Measurements from ENCODE around the gene IHH. TPM values are rescaled to one million over a fixed set of nuclear protein-coding genes. Genes with fewer than 3 reads are reported as not detected.

The IHH gene
- total and polyA plus RNA-seq, 3 donors from 2014 or later: 0.19 to 1.1 (median 0.39) TPM

GRCh38 chr2:219084791-219085190 lies 24.1 kb upstream of the IHH start:
- no peaks in the 10 kb centered on the region for H3K36me3 ChIP-seq (ENCODE audit: low read depth, missing control alignments)
- no peak overlapping the region for H3K27ac ChIP-seq
- H3K4me1 ChIP-seq: no peaks in the 10 kb centered on the region
- no peak overlapping the region for H3K4me3 ChIP-seq
- H3K9me3 ChIP-seq: no peaks in the 10 kb centered on the region
- H3K27me3 ChIP-seq: no peaks in the 10 kb centered on the region
- TF ChIP-seq CTCF (IDR thresholded peaks at IDR 0.05) (no peak), POLR2A (IDR thresholded peaks at IDR 0.05) (no peak)
- no peak for DNase-seq
- intact Hi-C loops (cut with DNase I; ENCODE audit: low total_unique reads): no loop called here

- Histone ChIP-seq H3K4me3 (no peak overlapping the region), H3K36me3 (ENCODE audit: low read depth, missing control alignments) (no peaks in the 10 kb centered on the region), H3K4me1 (no peaks in the 10 kb centered on the region), H3K9me3 (no peaks in the 10 kb centered on the region), H3K27ac (no peak overlapping the region), H3K27me3 (no peaks in the 10 kb centered on the region)
- TF ChIP-seq POLR2A (IDR thresholded peaks at IDR 0.05) (no peak), CTCF (IDR thresholded peaks at IDR 0.05) (no peak)
- DNase-seq: no peak
- WGBS, 2 donors: 84 to 87% methylated on average over 5 of the region's 5 CpGs
- intact Hi-C loops (cut with DNase I; ENCODE audit: low total_unique reads): no loop called here
These were observed 21.7 kb upstream of the IHH start for GRCh38 chr2:219082332-219082958.

- H3K27ac ChIP-seq: no peak overlapping the region
- H3K27me3 ChIP-seq: no peaks in the 10 kb centered on the region
- intact Hi-C loops (cut with DNase I; ENCODE audit: low total_unique reads): no loop called here
- H3K4me1 ChIP-seq: no peaks in the 10 kb centered on the region
- H3K4me3 ChIP-seq: no peak overlapping the region
- H3K36me3 ChIP-seq (ENCODE audit: low read depth, missing control alignments): no peaks in the 10 kb centered on the region
- no peak for DNase-seq
- no peaks in the 10 kb centered on the region for H3K9me3 ChIP-seq
- TF ChIP-seq CTCF (IDR thresholded peaks at IDR 0.05) (no peak), POLR2A (IDR thresholded peaks at IDR 0.05) (no peak)
These were observed 21.1 kb upstream of the IHH start for GRCh38 chr2:219081701-219082331.

- no peaks in the 10 kb centered on the region for H3K4me1 ChIP-seq
- TF ChIP-seq POLR2A (IDR thresholded peaks at IDR 0.05) (no peak), CTCF (IDR thresholded peaks at IDR 0.05) (no peak)
- no peak overlapping the region for H3K27ac ChIP-seq
- H3K27me3 ChIP-seq: no peaks in the 10 kb centered on the region
- 88 to 93% methylated on average over 7 of the region's 7 CpGs for WGBS, 2 donors
- H3K4me3 ChIP-seq: no peak overlapping the region
- intact Hi-C loops (cut with DNase I; ENCODE audit: low total_unique reads): no loop called here
- DNase-seq: no peak
- H3K9me3 ChIP-seq: no peaks in the 10 kb centered on the region
- no peaks in the 10 kb centered on the region for H3K36me3 ChIP-seq (ENCODE audit: low read depth, missing control alignments)
These were observed 20.4 kb upstream of the IHH start for GRCh38 chr2:219081096-219081495.

- TF ChIP-seq CTCF (IDR thresholded peaks at IDR 0.05) (no peak), POLR2A (IDR thresholded peaks at IDR 0.05) (no peak)
- no peak for DNase-seq
- H3K36me3 ChIP-seq (ENCODE audit: low read depth, missing control alignments): no peaks in the 10 kb centered on the region
- H3K4me1 ChIP-seq: no peaks in the 10 kb centered on the region
- no peaks in the 10 kb centered on the region for H3K9me3 ChIP-seq
- WGBS, 2 donors: 100% methylated on average over 2 of the region's 2 CpGs
- no peak overlapping the region for H3K27ac ChIP-seq
- intact Hi-C loops (cut with DNase I; ENCODE audit: low total_unique reads): no loop called here
- no peaks in the 10 kb centered on the region for H3K27me3 ChIP-seq
- H3K4me3 ChIP-seq: no peak overlapping the region
These were observed 18.7 kb upstream of the IHH start for GRCh38 chr2:219079417-219079816.
